Measurements from ENCODE around the gene BABAM1. TPM values are rescaled to one million over a fixed set of nuclear protein-coding genes. Genes with fewer than 3 reads are reported as not detected.

Gene BABAM1
- 59.1 to 64.3 TPM (median 61.0 TPM) in 5 replicates for total RNA-seq (2022; extraction: Qiagen RNA extraction)

DNA sequence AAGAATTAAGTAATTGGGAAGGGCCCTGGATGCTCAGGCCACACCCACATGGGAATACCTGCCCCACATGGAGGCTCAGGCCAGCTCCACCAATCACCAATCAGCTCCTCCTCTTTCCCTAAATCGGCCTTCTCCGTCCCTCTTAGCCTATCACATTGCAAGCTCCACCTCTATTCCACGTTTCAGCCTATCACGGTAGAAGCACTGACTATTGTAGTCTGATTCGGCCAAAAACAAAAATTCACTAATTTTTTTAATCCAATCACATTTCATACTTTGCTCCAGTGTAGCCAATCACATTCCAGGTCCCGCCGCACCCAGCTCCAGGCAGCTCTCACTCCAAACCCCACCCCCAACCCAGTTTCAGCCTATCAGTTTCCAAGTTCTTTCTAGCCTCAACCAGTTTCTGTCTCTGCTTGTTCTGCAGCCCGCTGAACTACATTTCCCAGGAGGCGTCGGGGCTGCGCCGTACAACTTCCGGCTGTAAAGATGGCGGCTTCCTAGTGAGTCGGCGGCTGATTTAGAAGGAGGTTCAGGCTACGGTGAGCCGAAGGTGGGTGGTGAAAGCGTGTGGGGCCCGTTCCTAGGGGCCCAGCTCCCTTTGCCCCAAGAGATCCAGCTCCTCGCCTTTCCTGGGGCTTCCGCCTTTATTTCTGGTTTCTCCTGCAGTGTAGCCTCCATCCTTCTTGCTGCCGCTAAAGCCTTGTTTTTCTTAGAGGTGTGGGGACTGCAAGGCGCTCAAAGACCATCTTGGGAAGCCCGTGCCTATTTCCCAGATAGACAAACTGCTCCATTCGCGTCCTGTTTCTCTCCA, at the start of gene BABAM1:
TSS of gene BABAM1 (plus strand) at position 469 of the 814 bp plus-strand sequence. CDS start 1,364 bp downstream, outside the sequence.

GRCh38 chr19:17226002-17226933, 41.0 kb upstream of the BABAM1 start, which contains the start of gene OCEL1:
OCEL1 (plus strand) TSS chr19:17226226; CDS start chr19:17226248, 22 bp downstream.

GRCh38 chr19:17245535-17245984, 21.7 kb upstream of the BABAM1 start, which contains the start of gene NR2F6:
NR2F6 (minus strand) TSS chr19:17245919; CDS start chr19:17245220, 699 bp downstream.

GRCh38 chr19:17264641-17264979, 2.6 kb upstream of the BABAM1 start, which contains the start of gene USHBP1:
USHBP1 (minus strand) TSS chr19:17264745; CDS start chr19:17264299, 446 bp downstream.

GRCh38 chr19:17281391-17282304, 14.4 kb downstream of the BABAM1 start, which contains the start of gene ANKLE1:
ANKLE1 (plus strand) TSS chr19:17281901; CDS start chr19:17281921, 20 bp downstream.

DNA sequence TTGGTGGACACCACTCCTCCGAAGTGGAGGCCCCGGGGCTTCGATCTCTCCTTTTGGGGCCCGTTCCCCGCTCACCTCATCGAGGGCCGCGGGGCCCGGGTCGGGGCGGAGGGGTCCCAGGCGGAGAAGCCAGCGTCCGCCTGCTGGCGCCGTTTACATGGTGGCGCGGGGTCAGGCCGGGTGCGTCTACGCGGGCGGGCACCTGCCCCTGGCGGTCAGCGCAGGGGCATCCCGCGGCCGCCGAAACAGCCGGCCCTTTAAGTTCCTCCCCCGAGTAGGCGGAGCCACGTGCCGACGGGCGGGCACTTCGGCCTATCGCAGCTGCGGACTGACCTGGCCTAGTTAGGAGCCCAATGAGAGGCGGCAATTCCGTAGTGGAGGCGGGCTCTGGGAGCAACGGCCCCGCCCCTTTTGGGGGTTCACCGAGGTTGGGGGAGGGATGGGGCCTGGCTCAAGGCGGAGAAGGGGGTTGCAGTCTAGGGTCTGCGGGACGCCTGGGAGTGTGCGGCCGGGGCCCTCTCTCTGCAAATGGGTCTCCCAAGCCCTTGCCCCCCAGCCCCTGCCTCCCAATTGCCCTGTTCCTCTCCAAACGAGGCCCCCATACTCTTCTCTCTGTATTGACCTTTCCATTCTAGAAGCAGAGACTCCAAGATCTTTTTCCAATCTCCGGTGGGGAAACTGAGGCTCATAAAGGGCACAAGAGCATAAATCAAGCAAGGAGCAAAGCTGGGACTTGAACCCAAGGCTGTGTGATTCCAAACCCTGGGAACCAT, 36.1 kb downstream of the BABAM1 start, which contains the start of gene ABHD8:
TSS of gene ABHD8 (minus strand) at position 259 of the 773 bp plus-strand sequence. CDS start 1,809 bp downstream, outside the sequence.

GRCh38 chr19:17305517-17306284, 38.5 kb downstream of the BABAM1 start, which contains the start of gene MRPL34:
MRPL34 (plus strand) TSS chr19:17305872; CDS start chr19:17305893, 21 bp downstream.

GRCh38 chr19:17309198-17309964, 42.1 kb downstream of the BABAM1 start, which contains the start of gene DDA1:
DDA1 (plus strand) TSS chr19:17309563; CDS start chr19:17309655, 92 bp downstream.

Other genes with a start within 250 kb of the BABAM1 start
- 0.08 to 0.13 TPM (median 0.13 TPM) in 3 of 5 replicates, not detected in the others for gene CPAMD8, start 240.6 kb upstream of the BABAM1 start, total RNA-seq (2022; extraction: Qiagen RNA extraction)
- 11.5 to 15.8 TPM (median 14.3 TPM) in 5 replicates for gene HAUS8, start 192.0 kb upstream of the BABAM1 start, total RNA-seq (2022; extraction: Qiagen RNA extraction)
- gene MYO9B, start 191.7 kb upstream of the BABAM1 start, total RNA-seq (2022; extraction: Qiagen RNA extraction), result 23.9 to 33.5 TPM (median 33.1 TPM) in 5 replicates
- 13.8 to 16.3 TPM (median 14.9 TPM) in 5 replicates for gene USE1, start 52.1 kb upstream of the BABAM1 start, total RNA-seq (2022; extraction: Qiagen RNA extraction)
- gene OCEL1, start 41.2 kb upstream of the BABAM1 start, total RNA-seq (2022; extraction: Qiagen RNA extraction), result 10.3 to 12.6 TPM (median 12.1 TPM) in 5 replicates
- 27.2 to 64.7 TPM (median 62.9 TPM) in 5 replicates for gene NR2F6, start 21.5 kb upstream of the BABAM1 start, total RNA-seq (2022; extraction: Qiagen RNA extraction)
- gene USHBP1, start 2.7 kb upstream of the BABAM1 start, total RNA-seq (2022; extraction: Qiagen RNA extraction), result not detected in 5 replicates
- gene ANKLE1, start 14.5 kb downstream of the BABAM1 start, total RNA-seq (2022; extraction: Qiagen RNA extraction), result 0.22 to 0.56 TPM (median 0.35 TPM) in 5 replicates
- 1.9 to 3.5 TPM (median 2.8 TPM) in 5 replicates for gene ABHD8, start 36.0 kb downstream of the BABAM1 start, total RNA-seq (2022; extraction: Qiagen RNA extraction)
- gene MRPL34, start 38.4 kb downstream of the BABAM1 start, total RNA-seq (2022; extraction: Qiagen RNA extraction), result 56.1 to 87.4 TPM (median 83.9 TPM) in 5 replicates
- gene DDA1, start 42.1 kb downstream of the BABAM1 start, total RNA-seq (2022; extraction: Qiagen RNA extraction), result 49.5 to 59.2 TPM (median 55.7 TPM) in 5 replicates
- gene ANO8, start 67.4 kb downstream of the BABAM1 start, total RNA-seq (2022; extraction: Qiagen RNA extraction), result 1.9 to 4.1 TPM (median 3.4 TPM) in 5 replicates
- gene GTPBP3, start 70.1 kb downstream of the BABAM1 start, total RNA-seq (2022; extraction: Qiagen RNA extraction), result 14.4 to 22.1 TPM (median 20.2 TPM) in 5 replicates
- gene PLVAP, start 109.9 kb downstream of the BABAM1 start, total RNA-seq (2022; extraction: Qiagen RNA extraction), result not detected in 5 replicates
- gene CCDC194, start 126.8 kb downstream of the BABAM1 start, total RNA-seq (2022; extraction: Qiagen RNA extraction), result not detected in 5 replicates
- gene BST2, start 138.2 kb downstream of the BABAM1 start, total RNA-seq (2022; extraction: Qiagen RNA extraction), result 0.13 to 0.24 TPM in 2 of 5 replicates, not detected in the others
- 27.7 to 42.0 TPM (median 41.3 TPM) in 5 replicates for gene MVB12A, start 152.6 kb downstream of the BABAM1 start, total RNA-seq (2022; extraction: Qiagen RNA extraction)
- gene TMEM221, start 181.2 kb downstream of the BABAM1 start, total RNA-seq (2022; extraction: Qiagen RNA extraction), result 0.32 to 0.85 TPM (median 0.83 TPM) in 5 replicates
- not detected in 5 replicates for gene NXNL1, start 193.5 kb downstream of the BABAM1 start, total RNA-seq (2022; extraction: Qiagen RNA extraction)
- gene SLC27A1, start 203.1 kb downstream of the BABAM1 start, total RNA-seq (2022; extraction: Qiagen RNA extraction), result 2.5 to 3.0 TPM (median 2.5 TPM) in 5 replicates
- 46.6 to 76.0 TPM (median 72.5 TPM) in 5 replicates for gene PGLS, start 244.2 kb downstream of the BABAM1 start, total RNA-seq (2022; extraction: Qiagen RNA extraction)

Data from A549 treated with Mapracorat at 1 μM for 4 hours (cell line).